ENCODE measurements around the gene ADAMTS14.

Gene ADAMTS14

GRCh38 chr10:70675496-70676161 lies 3.3 kb downstream of the ADAMTS14 start:
- DNase-seq, result no peak

- no peak for DNase-seq
Observed at GRCh38 chr10:70676511-70676910, 4.2 kb downstream of the ADAMTS14 start.

GRCh38 chr10:70677016-70677415 lies 4.7 kb downstream of the ADAMTS14 start:
- DNase-seq, result no peak

- DNase-seq, result no peak
Observed at GRCh38 chr10:70677620-70678249, 5.4 kb downstream of the ADAMTS14 start.

- no peak for DNase-seq
Observed at GRCh38 chr10:70678250-70678635, 5.9 kb downstream of the ADAMTS14 start.

GRCh38 chr10:70678757-70679489 lies 6.6 kb downstream of the ADAMTS14 start:
- no peak for DNase-seq

- no peak for DNase-seq
Observed at GRCh38 chr10:70679498-70679897, 7.2 kb downstream of the ADAMTS14 start.

- DNase-seq, result no peak
Observed at GRCh38 chr10:70680899-70681730, 8.8 kb downstream of the ADAMTS14 start.

GRCh38 chr10:70681731-70682005 lies 9.4 kb downstream of the ADAMTS14 start:
- no peak for DNase-seq

GRCh38 chr10:70682920-70683600 lies 10.8 kb downstream of the ADAMTS14 start:
- no peak for DNase-seq

- DNase-seq, result no peak
Observed at GRCh38 chr10:70683601-70683934, 11.3 kb downstream of the ADAMTS14 start.

- DNase-seq, result no peak
Observed at GRCh38 chr10:70683940-70684339, 11.6 kb downstream of the ADAMTS14 start.

GRCh38 chr10:70684374-70684773 lies 12.1 kb downstream of the ADAMTS14 start:
- DNase-seq, result no peak

- DNase-seq, result no peak
Observed at GRCh38 chr10:70684839-70685454, 12.6 kb downstream of the ADAMTS14 start.

- DNase-seq, result no peak
Observed at GRCh38 chr10:70685455-70685911, 13.2 kb downstream of the ADAMTS14 start.

GRCh38 chr10:70688828-70689227 lies 16.5 kb downstream of the ADAMTS14 start:
- no peak for DNase-seq

- no peak for DNase-seq
Observed at GRCh38 chr10:70689661-70690060, 17.4 kb downstream of the ADAMTS14 start.

GRCh38 chr10:70690589-70690988 lies 18.3 kb downstream of the ADAMTS14 start:
- no peak for DNase-seq

- no peak for DNase-seq
Observed at GRCh38 chr10:70691611-70692010, 19.3 kb downstream of the ADAMTS14 start.

GRCh38 chr10:70692043-70692603 lies 19.8 kb downstream of the ADAMTS14 start:
- no peak for DNase-seq

GRCh38 chr10:70693619-70694335 lies 21.5 kb downstream of the ADAMTS14 start:
- DNase-seq, result no peak
